BLaER1 (cell line): ENCODE measurements around the gene PSG11.
A peak's percentile ranks its signal among the peaks of the same experiment; 100 is the strongest.
"Not testable (repeated sequence)": the region's sequence is repeated elsewhere in the genome, so short reads cannot be mapped to it uniquely, and the experiment has no call there.

Source experiments
- H3K27ac ChIP-seq: shearing (Covaris generic); formaldehyde crosslinking; 2 replicates; pipeline ENCODE4 v1.8.1; 2022
- H3K27me3 ChIP-seq: shearing (Covaris generic); formaldehyde crosslinking; 2 replicates; pipeline ENCODE4 v1.8.1; 2022
- H3K36me3 ChIP-seq: shearing (Covaris generic); formaldehyde crosslinking; 2 replicates; pipeline ENCODE4 v1.8.1; 2022
- H3K4me1 ChIP-seq: shearing (Covaris generic); formaldehyde crosslinking; 2 replicates; pipeline ENCODE4 v1.8.1; 2022
- H3K4me2 ChIP-seq: shearing (Covaris generic); formaldehyde crosslinking; 2 replicates; pipeline ENCODE4 v1.8.1; 2022
- H3K4me3 ChIP-seq: shearing (Covaris generic); formaldehyde crosslinking; 2 replicates; pipeline ENCODE4 v1.8.1; 2022
- H3K9ac ChIP-seq: shearing (Covaris generic); formaldehyde crosslinking; 2 replicates; pipeline ENCODE4 v1.8.1; 2022
- H3K9me3 ChIP-seq: shearing (Covaris generic); formaldehyde crosslinking; 2 replicates; pipeline ENCODE4 v1.8.1; 2022
- H4K20me1 ChIP-seq: shearing (Covaris generic); formaldehyde crosslinking; 2 replicates; pipeline ENCODE4 v1.8.1; 2022
- Cebpa-rat ChIP-seq: shearing (Covaris generic); IDR thresholded peaks from 2 replicates; pipeline ENCODE4 v1.8.1; 2022

Gene PSG11

DNA sequence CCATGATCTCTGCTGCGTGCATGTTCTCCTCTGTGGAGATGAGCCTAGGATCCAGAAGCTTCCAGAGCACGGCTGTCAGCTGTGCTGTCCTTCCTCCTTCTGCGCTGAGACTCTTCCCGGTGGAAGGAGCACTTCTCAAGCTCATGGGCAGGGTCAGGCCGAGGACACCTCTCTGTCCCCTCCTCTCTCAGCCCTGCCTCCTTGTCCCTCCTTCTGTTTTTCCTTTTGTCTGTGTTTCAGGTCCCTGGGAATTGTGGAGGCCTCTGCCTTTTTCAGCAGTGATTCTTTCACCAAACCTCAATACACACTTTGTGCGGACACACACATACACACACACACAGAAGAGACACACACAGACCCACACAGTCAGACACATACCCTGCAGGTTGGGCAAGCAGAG lies at the start of gene PSG11:
PSG11 (minus strand) TSS at position 101 of the 400 bp plus-strand sequence; CDS start at position 4, 97 bp downstream.
- peak within 1 kb of the TSS; percentile 60 for H3K4me2 ChIP-seq

DNA sequence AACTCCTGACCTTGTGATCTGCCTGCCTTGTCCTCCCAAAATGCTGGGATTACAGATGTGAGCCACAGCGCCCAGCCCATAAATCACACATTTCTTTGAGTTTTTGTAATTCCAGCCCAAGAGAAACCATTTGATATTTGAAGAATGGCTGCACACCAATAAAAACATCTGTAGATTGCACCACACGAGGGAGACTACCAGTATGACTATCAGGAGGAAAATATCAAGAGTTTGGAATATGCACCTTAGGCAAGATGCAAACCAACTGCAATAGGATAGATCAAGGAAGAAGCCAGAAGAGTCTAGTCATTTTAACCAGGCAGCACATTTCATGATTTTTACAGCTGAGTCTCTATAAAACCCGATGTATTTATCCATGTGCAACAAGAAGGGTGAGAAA lies 36.1 kb upstream of the PSG11 start:
- not testable (repeated sequence) for H3K4me2 ChIP-seq, H4K20me1 ChIP-seq

More for the DNA sequence above, at the start of gene PSG11:
- not testable (repeated sequence) for H3K36me3 ChIP-seq, H3K9me3 ChIP-seq, H4K20me1 ChIP-seq, H3K27ac ChIP-seq, H3K4me3 ChIP-seq, H3K9ac ChIP-seq, H3K27me3 ChIP-seq
- peaks cover 24% of the 10 kb centered on the region for H3K4me1 ChIP-seq

GRCh38 chr19:43061326-43061725 lies 35.1 kb upstream of the PSG11 start:
- not testable (repeated sequence) for H3K36me3 ChIP-seq, H3K9ac ChIP-seq, H3K27me3 ChIP-seq, H3K9me3 ChIP-seq, H4K20me1 ChIP-seq, H3K4me2 ChIP-seq, H3K27ac ChIP-seq, H3K4me3 ChIP-seq, H3K4me1 ChIP-seq

More for the DNA sequence above, 36.1 kb upstream of the PSG11 start:
- not testable (repeated sequence) for H3K4me1 ChIP-seq, H3K9me3 ChIP-seq, H3K36me3 ChIP-seq, H3K4me3 ChIP-seq, H3K9ac ChIP-seq, H3K27ac ChIP-seq, H3K27me3 ChIP-seq

DNA sequence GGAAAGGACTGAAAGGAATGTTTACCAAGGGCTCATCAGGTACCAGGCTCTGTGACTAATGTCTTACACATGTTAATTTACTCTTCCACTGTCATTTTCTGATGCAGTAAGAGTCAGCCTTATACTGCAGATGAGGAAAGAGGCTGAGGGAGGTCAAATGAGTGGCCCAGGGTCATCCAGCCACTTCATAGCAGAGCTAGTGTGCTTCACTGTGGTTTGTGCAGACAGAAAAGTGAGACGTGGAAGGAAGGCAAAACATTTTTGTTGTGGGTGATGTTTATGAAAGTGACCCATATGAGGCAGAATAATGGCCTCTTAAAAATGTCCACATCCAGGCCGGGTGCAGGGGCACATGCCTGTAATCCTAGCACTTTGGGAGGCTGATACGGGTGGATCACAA lies 34.0 kb upstream of the PSG11 start:
- H3K27ac ChIP-seq, H3K27me3 ChIP-seq, H3K4me2 ChIP-seq, H4K20me1 ChIP-seq, H3K4me3 ChIP-seq, H3K36me3 ChIP-seq, H3K9ac ChIP-seq, H3K4me1 ChIP-seq: not testable (repeated sequence)
- H3K9me3 ChIP-seq, result peaks cover 17% of the 10 kb centered on the region

DNA sequence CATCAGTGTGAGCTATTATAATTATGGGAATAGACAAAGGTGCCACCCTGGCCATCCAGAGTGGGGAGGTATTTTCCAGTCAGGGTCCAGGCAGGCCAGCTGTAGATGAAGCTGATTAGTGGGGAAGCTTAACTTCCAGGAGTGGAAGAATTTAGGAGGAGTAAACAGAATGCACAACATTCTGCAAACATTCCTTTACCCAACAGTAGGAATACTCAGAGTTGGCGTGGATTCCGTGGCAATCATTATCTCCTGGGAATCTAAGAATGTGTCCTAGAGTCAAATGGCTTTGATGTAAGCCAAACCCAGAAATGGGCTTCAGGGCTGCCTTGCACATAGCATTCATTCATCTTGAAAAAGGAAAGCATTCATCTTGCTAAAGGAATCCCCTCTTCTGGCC lies 33.2 kb upstream of the PSG11 start:
- not testable (repeated sequence) for H3K27me3 ChIP-seq, H3K4me3 ChIP-seq, H3K27ac ChIP-seq, H4K20me1 ChIP-seq, H3K9ac ChIP-seq, H3K36me3 ChIP-seq, H3K4me2 ChIP-seq, H3K4me1 ChIP-seq
- H3K9me3 ChIP-seq, result peaks cover 23% of the 10 kb centered on the region

- H3K4me2 ChIP-seq, H3K36me3 ChIP-seq, H3K4me1 ChIP-seq: not testable (repeated sequence)
These were observed 32.2 kb upstream of the PSG11 start for GRCh38 chr19:43058440-43058839.

DNA sequence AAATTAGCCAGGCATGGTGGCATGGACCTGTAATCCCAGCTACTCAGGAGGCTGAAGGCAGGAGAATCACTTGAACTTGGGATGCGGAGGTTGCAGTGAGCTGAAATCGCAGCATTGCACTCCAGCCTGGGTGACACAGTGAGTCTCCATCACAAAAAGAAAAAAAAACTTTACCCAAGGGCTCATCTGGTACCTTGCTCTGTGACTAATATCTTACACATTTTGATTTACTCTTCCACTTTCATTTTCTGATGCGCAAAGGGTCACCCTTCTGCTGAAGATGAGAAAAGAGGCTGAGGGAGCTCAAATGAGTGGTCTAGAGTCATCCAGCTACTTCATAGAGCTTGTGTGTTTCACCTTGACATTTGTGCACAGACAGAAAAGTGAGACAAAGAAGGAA lies 21.7 kb upstream of the PSG11 start:
- not testable (repeated sequence) for H3K4me2 ChIP-seq

More at GRCh38 chr19:43058440-43058839, 32.2 kb upstream of the PSG11 start:
- H3K9me3 ChIP-seq, result peaks cover 23% of the 10 kb centered on the region
- H3K9ac ChIP-seq, H4K20me1 ChIP-seq, H3K27me3 ChIP-seq, H3K27ac ChIP-seq, H3K4me3 ChIP-seq: not testable (repeated sequence)

DNA sequence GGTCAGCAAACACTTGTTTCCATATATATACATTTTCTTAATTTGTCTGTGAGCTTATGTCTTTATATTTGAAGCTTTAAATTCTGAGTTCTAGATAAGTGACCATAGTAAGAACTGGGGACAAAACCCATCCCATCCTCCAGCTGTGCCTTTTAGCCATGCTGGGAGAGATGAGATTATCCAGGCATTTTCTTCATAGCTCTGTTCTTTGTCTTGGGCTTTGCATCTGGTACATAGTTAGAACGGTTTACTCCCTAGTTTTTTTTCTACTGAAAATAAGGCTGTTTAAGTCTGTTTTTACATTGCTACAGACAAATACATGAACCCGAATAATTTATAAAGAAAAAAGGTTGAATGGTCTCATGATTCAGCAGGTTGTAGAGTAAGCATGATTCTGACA lies 20.3 kb upstream of the PSG11 start:
- H3K9me3 ChIP-seq, H3K27me3 ChIP-seq, H3K36me3 ChIP-seq, H3K9ac ChIP-seq, H3K4me1 ChIP-seq, H4K20me1 ChIP-seq, H3K4me2 ChIP-seq, H3K4me3 ChIP-seq, H3K27ac ChIP-seq: not testable (repeated sequence)

More for the DNA sequence above, 21.7 kb upstream of the PSG11 start:
- not testable (repeated sequence) for H3K36me3 ChIP-seq, H3K4me1 ChIP-seq, H4K20me1 ChIP-seq, H3K27ac ChIP-seq, H3K9me3 ChIP-seq, H3K9ac ChIP-seq, H3K4me3 ChIP-seq, H3K27me3 ChIP-seq

GRCh38 chr19:43043492-43044180 lies 17.4 kb upstream of the PSG11 start:
- not testable (repeated sequence) for H3K27me3 ChIP-seq, H3K9ac ChIP-seq, H4K20me1 ChIP-seq, H3K4me1 ChIP-seq, H3K36me3 ChIP-seq, H3K27ac ChIP-seq, H3K9me3 ChIP-seq, H3K4me2 ChIP-seq, H3K4me3 ChIP-seq

GRCh38 chr19:43031645-43032044 lies 5.4 kb upstream of the PSG11 start:
- not testable (repeated sequence) for H3K9ac ChIP-seq, H3K9me3 ChIP-seq, H3K4me2 ChIP-seq, H3K4me3 ChIP-seq, H4K20me1 ChIP-seq, H3K36me3 ChIP-seq, H3K27ac ChIP-seq, H3K27me3 ChIP-seq
- H3K4me1 ChIP-seq, result peaks cover 12% of the 10 kb centered on the region

DNA sequence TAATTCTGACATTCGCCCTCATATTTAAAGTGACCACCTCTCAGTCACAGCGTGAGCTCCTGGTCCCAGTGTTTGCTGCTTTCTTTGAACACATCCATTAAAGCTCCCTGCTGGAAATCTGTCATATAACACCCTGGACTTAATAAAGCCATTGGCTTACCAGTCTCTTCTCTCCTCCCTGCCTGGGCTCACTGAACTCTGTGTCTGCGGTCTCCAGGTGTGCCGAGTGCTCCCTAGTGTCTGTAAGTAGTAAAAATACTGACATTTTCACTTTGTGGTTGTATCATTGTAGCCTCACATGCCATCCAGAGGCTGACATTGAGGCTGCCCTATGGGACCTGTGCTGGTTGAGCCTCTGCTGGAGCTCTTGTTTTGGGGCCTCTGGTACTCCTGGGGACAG lies 2.6 kb upstream of the PSG11 start:
- Histone ChIP-seq H3K9me3 (peaks cover 6% of the 10 kb centered on the region; the same call in 1 of the 2 replicates), H3K9ac (no peak overlapping the region), H3K4me3 (no peak overlapping the region), H4K20me1 (no peaks in the 10 kb centered on the region), H3K4me1 (peaks cover 24% of the 10 kb centered on the region), H3K4me2 (no peak overlapping the region), H3K36me3 (no peaks in the 10 kb centered on the region), H3K27ac (no peak overlapping the region), H3K27me3 (no peaks in the 10 kb centered on the region)
- no peak for TF ChIP-seq Cebpa-rat

- not testable (repeated sequence) for H3K9ac ChIP-seq, H3K9me3 ChIP-seq, H3K4me3 ChIP-seq, H3K36me3 ChIP-seq, H4K20me1 ChIP-seq, H3K27me3 ChIP-seq, H3K27ac ChIP-seq
- Histone ChIP-seq H3K4me1 (peaks cover 24% of the 10 kb centered on the region), H3K4me2 (peak overlapping the region; percentile 60; the same call in 1 of the 2 replicates)
These were observed 1.7 kb upstream of the PSG11 start for GRCh38 chr19:43027985-43028384.

GRCh38 chr19:43027061-43027460 lies 792 bp upstream of the PSG11 start:
- not testable (repeated sequence) for H4K20me1 ChIP-seq, H3K9ac ChIP-seq, H3K27ac ChIP-seq, H3K4me3 ChIP-seq, H3K36me3 ChIP-seq, H3K27me3 ChIP-seq, H3K9me3 ChIP-seq
- Histone ChIP-seq H3K4me2 (peak overlapping the region; percentile 60), H3K4me1 (peaks cover 24% of the 10 kb centered on the region)

DNA sequence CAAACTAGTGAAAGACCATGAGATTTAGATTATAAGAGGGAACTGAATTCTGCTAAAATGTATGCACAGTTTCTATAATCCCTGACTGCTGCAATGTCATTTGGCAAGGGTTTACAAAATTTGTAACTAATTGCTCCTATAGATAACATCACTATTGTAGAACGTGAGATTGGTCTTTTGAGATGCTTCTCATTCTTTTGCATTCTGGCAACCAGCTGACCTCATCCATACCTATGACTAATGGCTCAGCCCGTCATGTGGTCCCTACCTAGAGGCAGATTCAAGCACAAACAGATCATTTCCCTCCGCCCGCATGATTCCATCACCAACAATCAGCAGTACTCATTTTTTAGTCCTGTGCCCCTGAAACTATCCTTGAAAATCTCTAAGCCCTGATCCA lies 4.2 kb downstream of the PSG11 start:
- not testable (repeated sequence) for H3K9me3 ChIP-seq, H3K4me2 ChIP-seq, H3K36me3 ChIP-seq, H3K4me3 ChIP-seq, H3K27me3 ChIP-seq, H3K9ac ChIP-seq, H3K27ac ChIP-seq, H4K20me1 ChIP-seq
- peaks cover 16% of the 10 kb centered on the region for H3K4me1 ChIP-seq

DNA sequence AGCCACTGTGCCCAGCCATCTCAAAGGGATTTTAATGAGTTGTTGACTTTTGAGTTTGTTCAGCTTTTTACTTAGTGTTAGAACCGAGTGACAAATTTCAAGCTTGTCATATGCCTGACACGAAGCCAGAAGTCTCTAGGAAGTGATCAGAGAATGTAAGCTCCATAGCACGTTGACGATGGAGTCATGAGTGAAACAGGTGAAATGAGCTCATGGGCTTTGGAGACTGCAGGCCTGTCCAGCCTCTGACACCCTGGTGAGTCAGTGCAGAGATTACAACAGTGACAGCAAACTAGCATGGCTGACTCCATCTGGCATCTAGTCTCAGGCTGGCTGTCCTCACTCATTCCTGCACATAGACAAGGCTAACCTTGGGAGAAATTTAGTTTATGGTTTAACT lies 4.6 kb downstream of the PSG11 start:
- H3K27ac ChIP-seq, H3K4me2 ChIP-seq, H3K9me3 ChIP-seq, H3K27me3 ChIP-seq, H3K4me3 ChIP-seq, H4K20me1 ChIP-seq, H3K36me3 ChIP-seq, H3K9ac ChIP-seq: not testable (repeated sequence)
- peaks cover 12% of the 10 kb centered on the region for H3K4me1 ChIP-seq
